ENCODE data around the gene PTGR3. TPM values are rescaled to one million over a fixed set of nuclear protein-coding genes. Genes with fewer than 3 reads are reported as not detected.
"Not testable (repeated sequence)": the region's sequence is repeated elsewhere in the genome, so short reads cannot be mapped to it uniquely, and the experiment has no call there.

Gene PTGR3
- total and polyA plus RNA-seq, 2 experiments from 2014 or later: 17.4 to 21.1 TPM

DNA sequence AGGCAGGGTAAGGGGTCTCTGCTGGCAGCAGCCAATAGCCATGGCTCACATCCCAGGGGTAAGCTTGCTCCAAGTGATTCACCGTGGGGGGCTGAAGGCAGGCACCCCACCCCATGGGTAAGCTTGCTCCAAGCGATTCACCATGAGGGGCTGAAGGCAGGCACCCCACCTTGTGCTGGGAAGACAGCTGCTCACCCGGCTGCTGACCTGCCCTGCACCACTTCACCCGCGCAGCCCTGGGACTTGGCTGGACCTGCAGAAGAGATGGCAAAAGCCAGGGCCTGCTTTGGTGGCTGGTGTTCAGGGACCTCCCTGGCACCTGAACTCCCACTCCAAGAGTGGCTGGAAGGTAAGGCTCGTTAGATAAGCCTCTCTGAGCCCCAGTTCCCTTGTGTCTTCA lies 19.2 kb downstream of the PTGR3 start:
- no peak for DNase-seq (ENCODE audit: low read depth in 1 of 2, low spot score in 1 of 2)
- Histone ChIP-seq H3K36me3 (no peaks in the 10 kb centered on the region), H3K4me3 (no peak overlapping the region), H3K27ac (no peak overlapping the region), H3K9me3 (ENCODE audit: low read depth) (no peaks in the 10 kb centered on the region), H3K4me1 (ENCODE audit: low read depth) (no peaks in the 10 kb centered on the region), H3K27me3 (no peaks in the 10 kb centered on the region)
- TF ChIP-seq, protein P1, sequence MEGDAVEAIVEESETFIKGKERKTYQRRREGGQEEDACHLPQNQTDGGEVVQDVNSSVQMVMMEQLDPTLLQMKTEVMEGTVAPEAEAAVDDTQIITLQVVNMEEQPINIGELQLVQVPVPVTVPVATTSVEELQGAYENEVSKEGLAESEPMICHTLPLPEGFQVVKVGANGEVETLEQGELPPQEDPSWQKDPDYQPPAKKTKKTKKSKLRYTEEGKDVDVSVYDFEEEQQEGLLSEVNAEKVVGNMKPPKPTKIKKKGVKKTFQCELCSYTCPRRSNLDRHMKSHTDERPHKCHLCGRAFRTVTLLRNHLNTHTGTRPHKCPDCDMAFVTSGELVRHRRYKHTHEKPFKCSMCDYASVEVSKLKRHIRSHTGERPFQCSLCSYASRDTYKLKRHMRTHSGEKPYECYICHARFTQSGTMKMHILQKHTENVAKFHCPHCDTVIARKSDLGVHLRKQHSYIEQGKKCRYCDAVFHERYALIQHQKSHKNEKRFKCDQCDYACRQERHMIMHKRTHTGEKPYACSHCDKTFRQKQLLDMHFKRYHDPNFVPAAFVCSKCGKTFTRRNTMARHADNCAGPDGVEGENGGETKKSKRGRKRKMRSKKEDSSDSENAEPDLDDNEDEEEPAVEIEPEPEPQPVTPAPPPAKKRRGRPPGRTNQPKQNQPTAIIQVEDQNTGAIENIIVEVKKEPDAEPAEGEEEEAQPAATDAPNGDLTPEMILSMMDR (IDR thresholded peaks at IDR 0.05; ENCODE audit: low read depth, low read length): no peak

DNA sequence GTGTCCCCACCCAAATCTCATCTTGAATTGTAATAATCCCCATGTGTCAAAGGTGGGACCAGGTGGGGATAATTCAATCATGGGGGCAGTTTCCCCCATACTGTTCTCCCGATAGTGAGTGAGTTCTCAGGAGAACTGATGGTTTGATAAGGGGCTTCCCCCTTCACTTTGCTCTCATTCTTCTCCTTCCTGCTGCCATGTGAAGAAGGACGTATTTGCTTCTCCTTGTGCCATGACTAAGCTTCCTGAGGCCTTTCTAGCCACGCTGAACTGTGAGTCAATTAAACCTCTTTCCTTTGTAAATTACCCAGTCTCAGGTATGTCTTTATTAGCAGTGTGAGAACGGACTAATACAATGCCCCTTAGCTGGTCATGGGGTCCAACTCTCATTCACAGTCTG lies 21.2 kb downstream of the PTGR3 start:
- H3K36me3 ChIP-seq; H3K27me3 ChIP-seq; DNase-seq (ENCODE audit: low read depth in 1 of 2, low spot score in 1 of 2); H3K4me3 ChIP-seq; H3K27ac ChIP-seq; H3K9me3 ChIP-seq (ENCODE audit: low read depth); H3K4me1 ChIP-seq (ENCODE audit: low read depth): not testable (repeated sequence)

DNA sequence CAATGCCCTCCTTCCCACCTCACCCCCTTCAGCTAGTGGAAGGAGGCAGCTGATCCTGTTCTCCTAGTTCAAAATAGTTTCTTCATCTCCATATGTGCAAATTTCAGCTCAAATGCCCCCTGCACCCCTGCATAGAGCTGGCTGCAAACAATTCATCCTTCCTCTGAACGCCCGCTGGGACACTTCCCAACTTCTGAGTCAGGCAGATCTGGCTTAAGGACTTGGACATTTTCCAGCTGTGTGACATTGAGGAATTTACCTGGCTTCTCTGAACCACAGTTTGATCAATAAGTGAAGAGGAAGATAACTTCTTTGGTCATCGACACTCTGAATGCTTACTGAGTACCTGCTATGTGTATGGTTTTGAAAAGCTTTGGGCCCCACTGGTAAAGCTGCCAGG lies 23.5 kb downstream of the PTGR3 start:
- H3K4me3 ChIP-seq: no peak overlapping the region
- H3K4me1 ChIP-seq (ENCODE audit: low read depth): no peaks in the 10 kb centered on the region
- no peaks in the 10 kb centered on the region for H3K27me3 ChIP-seq
- TF ChIP-seq, protein P1 (IDR thresholded peaks at IDR 0.05; ENCODE audit: low read depth, low read length): no peak
- H3K9me3 ChIP-seq (ENCODE audit: low read depth): no peaks in the 10 kb centered on the region
- H3K36me3 ChIP-seq: no peaks in the 10 kb centered on the region
- H3K27ac ChIP-seq: no peak overlapping the region
- no peak for DNase-seq (ENCODE audit: low read depth in 1 of 2, low spot score in 1 of 2)

- Histone ChIP-seq H3K27ac (no peak overlapping the region), H3K36me3 (no peaks in the 10 kb centered on the region), H3K4me3 (no peak overlapping the region), H3K4me1 (ENCODE audit: low read depth) (no peaks in the 10 kb centered on the region), H3K9me3 (ENCODE audit: low read depth) (no peaks in the 10 kb centered on the region), H3K27me3 (no peaks in the 10 kb centered on the region)
- TF ChIP-seq, protein P1 (IDR thresholded peaks at IDR 0.05; ENCODE audit: low read depth, low read length): no peak
- DNase-seq (ENCODE audit: low read depth in 1 of 2, low spot score in 1 of 2): no peak
These were observed 24.9 kb downstream of the PTGR3 start for GRCh38 chr18:75183973-75184493.

DNA sequence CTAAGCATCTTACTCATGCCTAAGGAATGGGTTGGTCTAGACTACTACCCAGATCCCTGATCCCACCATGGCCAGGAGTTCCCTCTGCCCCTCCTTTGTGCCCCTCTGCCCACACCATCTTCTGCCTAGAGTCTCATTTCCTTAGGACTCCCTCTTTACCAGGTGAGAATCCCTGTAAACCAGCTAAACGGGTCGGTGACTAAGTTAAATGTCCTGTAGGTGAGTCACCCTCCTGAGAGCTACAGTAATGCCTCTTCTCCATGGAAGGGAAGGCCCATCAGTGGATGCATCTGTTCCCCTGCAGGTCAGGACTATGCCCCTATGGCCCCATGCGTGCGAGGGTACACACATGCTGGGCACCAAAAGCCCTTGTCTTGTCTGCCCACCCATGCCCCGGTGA lies 25.4 kb downstream of the PTGR3 start:
- Histone ChIP-seq H3K4me1 (ENCODE audit: low read depth) (no peaks in the 10 kb centered on the region), H3K27me3 (no peaks in the 10 kb centered on the region), H3K9me3 (ENCODE audit: low read depth) (no peaks in the 10 kb centered on the region), H3K27ac (no peak overlapping the region), H3K4me3 (no peak overlapping the region), H3K36me3 (no peaks in the 10 kb centered on the region)
- no peak for DNase-seq (ENCODE audit: low read depth in 1 of 2, low spot score in 1 of 2)
- TF ChIP-seq, protein P1 (IDR thresholded peaks at IDR 0.05; ENCODE audit: low read depth, low read length): no peak

DNA sequence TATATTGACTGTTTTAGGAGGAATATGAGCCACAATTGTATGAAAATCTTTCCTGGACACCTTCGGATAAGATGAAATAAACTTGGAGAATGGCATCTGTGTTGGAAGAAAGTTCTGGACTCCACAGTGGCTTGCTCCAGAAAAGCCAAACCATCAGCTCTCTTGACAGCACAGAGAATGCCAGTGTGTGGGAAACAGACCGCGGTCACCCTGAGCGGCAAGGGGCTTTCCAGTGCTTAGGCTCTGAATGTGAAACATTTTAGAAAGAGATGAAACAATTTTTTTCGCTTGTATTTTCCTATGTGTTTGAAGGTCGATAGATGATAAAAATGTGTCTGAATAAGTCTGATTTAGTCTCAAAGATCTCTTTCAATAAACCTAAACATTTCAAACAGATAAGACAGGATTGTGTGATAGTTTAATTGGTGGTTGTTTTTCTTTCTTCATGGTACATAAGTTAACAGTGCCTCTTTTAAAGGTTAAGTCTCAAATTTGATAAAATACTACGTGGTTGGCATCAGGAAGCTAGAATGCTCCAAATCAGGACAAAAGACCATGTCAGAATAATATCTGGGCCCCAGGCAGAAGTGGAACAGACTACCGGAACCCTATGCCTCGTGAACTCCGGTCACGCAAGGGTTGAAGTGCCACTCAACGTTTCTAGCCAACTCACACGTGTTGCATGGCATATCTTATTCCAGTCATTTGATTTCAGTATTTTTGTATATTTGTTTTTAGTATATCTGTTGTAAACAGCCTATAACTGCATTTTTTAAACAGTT lies 28.9 kb downstream of the PTGR3 start:
- Histone ChIP-seq H3K27me3 (no peaks in the 10 kb centered on the region), H3K4me1 (ENCODE audit: low read depth) (no peaks in the 10 kb centered on the region)
- TF ChIP-seq, protein P1 (IDR thresholded peaks at IDR 0.05; ENCODE audit: low read depth, low read length): no peak

More for the DNA sequence above, 28.9 kb downstream of the PTGR3 start:
- Histone ChIP-seq H3K4me3 (no peak overlapping the region), H3K36me3 (no peaks in the 10 kb centered on the region), H3K9me3 (ENCODE audit: low read depth) (no peaks in the 10 kb centered on the region), H3K27ac (no peak overlapping the region)
- no peak for DNase-seq (ENCODE audit: low read depth in 1 of 2, low spot score in 1 of 2)
